Right cardiac atrium (tissue), 5 donors: ENCODE data around the gene CCDC33. TPM values are rescaled to one million over a fixed set of nuclear protein-coding genes. Genes with fewer than 3 reads are reported as not detected.

Experiments used
- ATAC-seq, 2 donors: fragments of 200-7000 bp; cut with Tn5 transposase; one replicate each; pipeline versions ENCODE4 v1.8.0 to v1.9.1; 2020; ENCODE audit warnings: moderate library complexity in 2 of 2, mild to moderate bottlenecking in 1 of 2
- DNase-seq, 3 donors: peaks; one replicate each; pipeline ENCODE4 v3.0.0-alpha.2; 2020
- H3K27ac ChIP-seq: one replicate; pipeline ENCODE4 v1.5.1; 2013; ENCODE audit warnings: mild to moderate bottlenecking, low read length, control low read depth, moderate library complexity
- H3K27me3 ChIP-seq: one replicate; pipeline ENCODE4 v1.6.1; 2013; ENCODE audit not compliant: control insufficient read depth, insufficient read depth
- H3K4me1 ChIP-seq: one replicate; pipeline ENCODE4 v1.6.1; 2013; ENCODE audit warnings: low read length; ENCODE audit not compliant: control insufficient read depth, insufficient read depth
- H3K4me3 ChIP-seq: one replicate; pipeline ENCODE4 v1.5.1; 2013; ENCODE audit warnings: low read length, control low read depth
- H3K9me3 ChIP-seq: one replicate; pipeline ENCODE4 v1.6.1; 2013; ENCODE audit warnings: low read length; ENCODE audit not compliant: control insufficient read depth
- WGBS: extraction: QIAGEN DNeasy Blood & Tissue Kit; methylation state at CpG from one replicate; pipeline ENCODE4 v1.1.7; 2013; 5-methylcytosine and 5-hydroxymethylcytosine counted together
- intact Hi-C, 4 donors: fragments of 100-400 bp; cut with DNase I; formaldehyde crosslinking; loops; one replicate each; pipeline versions ENCODE4 v1.11.0 to v1.14.0; 2022 to 2023
- polyA plus RNA-seq: library from polyadenylated mRNA; stranded (reverse); fragments of 200-250 nt; gene quantifications from one replicate; pipeline ENCODE4 v1.2.3, GENCODE V29; 2013
- total RNA-seq, 4 donors: library from RNA; stranded (reverse); fragmentation: NEBNext Ultra II Directional; extraction: Animal tissue kit (Norgen Biotek cat#: 25700); gene quantifications; one replicate each; pipeline ENCODE4 v1.2.1, GENCODE V29; 2021
- donor health status: healthy with polysubstance abuse.
- donor health status: DM: no; HTN: yes; CAD: no.
- donor health status: DM: no; HTN: no; CAD: no.
- donor health status: DM: no; HTN: yes; CAD: no; lungs with severe emphysema.
- donor health status: DM: yes; HTN: yes; CAD: no.

The CCDC33 gene
- total and polyA plus RNA-seq, 5 donors: 0.07 TPM; not detected in 4

DNA sequence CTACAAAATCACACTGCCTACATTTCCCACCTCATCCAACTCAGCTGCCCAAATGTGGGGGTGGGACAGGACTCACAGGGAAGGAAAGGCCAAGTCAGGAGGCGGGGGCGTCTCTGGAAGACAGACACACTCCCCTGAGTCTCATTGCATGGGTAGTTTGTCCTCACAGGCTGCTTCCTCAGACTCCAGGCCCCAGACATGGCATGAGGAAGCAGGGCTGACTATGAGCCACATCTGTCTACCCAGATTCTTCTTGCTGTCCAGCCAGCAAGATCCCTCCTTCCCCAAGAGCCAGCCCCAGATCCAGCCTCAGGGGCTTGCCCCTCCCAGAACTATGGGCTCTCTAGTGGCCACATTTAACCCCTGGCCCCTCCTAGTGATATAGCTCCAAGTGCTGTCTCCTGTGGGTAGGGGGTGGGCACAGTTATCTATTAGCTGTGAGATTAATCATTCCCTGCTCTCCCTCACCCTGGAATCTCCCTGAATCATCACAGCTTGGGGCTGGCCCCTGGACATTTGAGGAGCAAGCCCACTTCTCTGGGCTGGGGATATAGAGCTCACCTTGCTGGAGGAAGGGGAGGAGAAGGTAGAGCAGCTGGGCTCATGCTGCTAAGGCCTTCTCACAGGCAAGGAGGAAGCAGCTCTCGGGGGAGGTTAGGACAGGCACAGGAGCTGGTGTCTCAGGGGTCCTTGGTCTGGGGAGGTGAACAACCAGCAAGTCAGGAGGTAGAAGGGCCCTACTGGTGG is 2.1 kb upstream of the CCDC33 start:
- Histone ChIP-seq H3K9me3 (no peaks in the 10 kb centered on the region), H3K4me3 (no peak overlapping the region), H3K27ac (no peak overlapping the region), H3K27me3 (no peaks in the 10 kb centered on the region), H3K4me1 (no peaks in the 10 kb centered on the region)
- ATAC-seq: no peak
- DNase-seq: peak in 1 of 3 donors; percentile 12
- intact Hi-C loops: loop anchor here in 1 of 4 donors (10.0 kb wide), 1 partner anchor 79 kb away; no protein-coding TSS in a partner anchor
- WGBS: 88% methylated on average over 3 of the region's 3 CpGs

GRCh38 chr15:74234598-74234875 is 1.6 kb upstream of the CCDC33 start:
- Histone ChIP-seq H3K9me3 (no peaks in the 10 kb centered on the region), H3K4me3 (no peak overlapping the region), H3K27ac (no peak overlapping the region), H3K4me1 (peaks cover 3% of the 10 kb centered on the region), H3K27me3 (no peaks in the 10 kb centered on the region)
- ATAC-seq (no peak), DNase-seq (peak in 1 of 3 donors; percentile 34)
- intact Hi-C loops: loop anchor here in 1 of 4 donors (10.0 kb wide), 1 partner anchor 80 kb away; no protein-coding TSS in a partner anchor
- 84% methylated on average over 9 of the region's 9 CpGs for WGBS

- Histone ChIP-seq H3K27ac (peak overlapping the region; percentile 32), H3K4me3 (no peak overlapping the region), H3K4me1 (peaks cover 19% of the 10 kb centered on the region), H3K27me3 (no peaks in the 10 kb centered on the region), H3K9me3 (no peaks in the 10 kb centered on the region)
- ATAC-seq (peak in 1 of 2 donors; percentile 4), DNase-seq (peak in 2 of 3 donors; percentile 29 to 37)
- intact Hi-C loops: loop anchor here in 1 of 4 donors (10.0 kb wide), 1 partner anchor 84 kb away; no protein-coding TSS in a partner anchor
- WGBS: 70% methylated on average over 6 of the region's 6 CpGs
Observed at GRCh38 chr15:74239051-74239705, 3.1 kb downstream of the CCDC33 start.

DNA sequence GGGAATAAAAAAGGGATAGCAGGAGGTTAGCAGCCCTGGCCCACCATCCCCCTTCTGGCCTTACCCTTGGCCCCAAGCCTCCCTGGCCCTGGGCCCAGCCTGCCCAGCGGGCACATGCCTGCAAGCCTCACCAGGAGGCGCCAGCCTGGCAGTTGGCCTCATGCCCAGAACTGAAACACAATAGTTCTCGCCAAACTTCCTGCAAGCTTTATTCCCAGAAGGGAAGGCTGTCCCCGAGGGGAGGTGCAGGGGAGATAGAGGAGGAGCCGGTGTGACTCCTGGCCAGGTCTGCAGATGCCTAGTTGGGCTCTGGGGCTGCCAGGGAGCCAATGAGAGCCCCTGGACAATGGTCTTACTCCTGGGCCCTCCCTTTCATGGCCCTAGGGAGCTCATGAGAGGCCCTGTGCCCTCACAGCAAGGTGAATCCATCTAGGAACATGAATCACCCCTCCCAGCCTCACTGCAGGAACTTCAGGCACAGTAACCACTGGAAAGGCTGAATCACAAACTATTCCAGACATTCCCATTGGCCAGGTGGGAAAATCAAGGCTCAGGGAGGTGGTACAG is 4.0 kb downstream of the CCDC33 start:
- H3K9me3 ChIP-seq: no peaks in the 10 kb centered on the region
- intact Hi-C loops: loop anchor here in 1 of 4 donors (10.0 kb wide), 1 partner anchor 105 kb away; the partner anchor contains the start of gene ISLR2
- H3K27ac ChIP-seq: peak overlapping the region; percentile 75
- DNase-seq: peak; percentile 85 to 94 (median 93)
- H3K4me3 ChIP-seq: no peak overlapping the region
- peaks cover 19% of the 10 kb centered on the region for H3K4me1 ChIP-seq
- WGBS: 17% methylated on average over 5 of the region's 5 CpGs
- no peaks in the 10 kb centered on the region for H3K27me3 ChIP-seq
- ATAC-seq: peak; percentile 83 to 84

DNA sequence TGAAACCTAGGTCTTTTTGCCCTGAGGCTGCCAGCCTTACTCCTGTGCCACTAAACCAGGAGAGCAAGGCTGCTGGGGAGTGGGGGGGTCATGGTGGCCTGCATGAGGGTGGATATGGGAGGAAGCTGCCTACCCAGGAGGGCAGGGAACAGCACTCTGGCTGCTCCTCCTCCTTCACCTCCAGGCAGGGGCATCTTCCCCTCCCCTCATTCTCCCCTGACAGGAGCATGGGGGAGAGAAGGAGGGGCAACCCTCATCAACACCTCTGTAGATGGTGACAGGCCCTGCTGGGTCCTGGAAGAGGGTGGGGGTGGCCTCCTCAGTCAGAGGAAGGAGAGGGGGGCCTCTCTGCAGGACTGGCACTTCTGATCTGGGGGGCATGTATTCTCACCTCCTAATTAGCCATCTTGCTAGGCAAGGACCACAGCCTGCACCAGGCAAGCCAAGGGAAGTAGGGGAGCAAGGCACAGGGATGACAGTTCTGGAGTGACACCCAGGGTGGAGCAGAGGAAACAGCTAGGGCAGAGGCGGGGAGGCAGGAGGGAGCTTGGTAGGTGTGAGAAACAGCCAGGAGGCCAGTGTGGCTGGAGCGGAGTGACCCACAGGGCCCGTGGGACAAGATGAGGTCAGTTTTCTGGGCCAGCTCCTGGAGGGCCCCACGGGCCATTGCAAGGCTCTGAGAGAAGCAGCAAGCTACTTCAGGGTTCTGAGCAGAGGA is 4.9 kb downstream of the CCDC33 start:
- no peaks in the 10 kb centered on the region for H3K27me3 ChIP-seq
- H3K4me3 ChIP-seq: no peak overlapping the region
- no peaks in the 10 kb centered on the region for H3K9me3 ChIP-seq
- H3K4me1 ChIP-seq: peaks cover 19% of the 10 kb centered on the region
- DNase-seq: peak; percentile 36 to 53 (median 48)
- intact Hi-C loops: loop anchor here in 1 of 4 donors (10.0 kb wide), 1 partner anchor 106 kb away; the partner anchor contains the start of gene ISLR2
- WGBS: 39% methylated on average over 4 of the region's 4 CpGs
- peak overlapping the region; percentile 15 for H3K27ac ChIP-seq
- ATAC-seq: no peak

GRCh38 chr15:74242441-74243185 is 6.5 kb downstream of the CCDC33 start:
- H3K27me3 ChIP-seq: no peaks in the 10 kb centered on the region
- no peak overlapping the region for H3K27ac ChIP-seq
- intact Hi-C loops: loop anchor here in 1 of 4 donors (10.0 kb wide), 1 partner anchor 108 kb away; the partner anchor contains the start of gene ISLR2
- DNase-seq (peak in 2 of 3 donors; percentile 67), ATAC-seq (peak; percentile 30 to 66)
- no peaks in the 10 kb centered on the region for H3K9me3 ChIP-seq
- peaks cover 19% of the 10 kb centered on the region for H3K4me1 ChIP-seq
- WGBS: 47% methylated on average over 11 of the region's 11 CpGs
- H3K4me3 ChIP-seq: no peak overlapping the region

- Histone ChIP-seq H3K27ac (no peak overlapping the region), H3K4me3 (no peak overlapping the region), H3K27me3 (no peaks in the 10 kb centered on the region), H3K4me1 (peaks cover 19% of the 10 kb centered on the region), H3K9me3 (no peaks in the 10 kb centered on the region)
- no peak for ATAC-seq
- DNase-seq: peak in 1 of 3 donors; percentile 7
- intact Hi-C loops: loop anchor here in 1 of 4 donors (10.0 kb wide), 1 partner anchor 109 kb away; the partner anchor contains the start of gene ISLR2
- 82% methylated on average over 7 of the region's 7 CpGs for WGBS
Observed at GRCh38 chr15:74243431-74243830, 7.3 kb downstream of the CCDC33 start.

DNA sequence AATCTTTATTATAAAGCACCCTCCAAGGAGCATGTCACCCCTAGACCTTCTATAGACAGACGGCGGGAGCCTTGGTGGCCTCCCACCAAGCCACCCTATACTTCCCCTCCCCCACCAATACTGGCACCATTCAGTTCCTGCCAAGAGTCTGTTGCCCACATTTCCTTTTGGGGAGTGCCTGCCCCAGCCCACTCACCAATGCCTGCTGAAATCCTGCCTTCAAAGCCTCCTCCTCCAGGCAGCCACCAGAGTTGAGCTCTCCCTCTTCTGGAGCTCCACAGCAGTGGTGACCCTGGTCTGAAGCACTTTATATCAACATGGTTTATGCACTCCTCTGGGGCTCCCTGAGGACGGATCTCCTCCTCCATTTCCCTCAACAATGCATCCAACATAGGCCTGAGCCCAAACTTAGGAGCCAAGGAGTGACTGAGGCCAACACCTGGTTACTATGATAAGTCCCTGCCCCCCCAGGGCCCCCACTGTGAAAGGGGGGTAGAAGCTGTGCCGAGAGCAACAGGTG is 8.8 kb downstream of the CCDC33 start:
- no peaks in the 10 kb centered on the region for H3K9me3 ChIP-seq
- intact Hi-C loops: loop anchor here in 1 of 4 donors (10.0 kb wide), 1 partner anchor 110 kb away; the partner anchor contains the start of gene ISLR2
- H3K4me3 ChIP-seq: no peak overlapping the region
- no peak overlapping the region for H3K27ac ChIP-seq
- DNase-seq (peak in 1 of 3 donors; percentile 24), ATAC-seq (no peak)
- WGBS: 58% methylated on average over 4 of the region's 4 CpGs
- H3K4me1 ChIP-seq: peaks cover 12% of the 10 kb centered on the region
- no peaks in the 10 kb centered on the region for H3K27me3 ChIP-seq

DNA sequence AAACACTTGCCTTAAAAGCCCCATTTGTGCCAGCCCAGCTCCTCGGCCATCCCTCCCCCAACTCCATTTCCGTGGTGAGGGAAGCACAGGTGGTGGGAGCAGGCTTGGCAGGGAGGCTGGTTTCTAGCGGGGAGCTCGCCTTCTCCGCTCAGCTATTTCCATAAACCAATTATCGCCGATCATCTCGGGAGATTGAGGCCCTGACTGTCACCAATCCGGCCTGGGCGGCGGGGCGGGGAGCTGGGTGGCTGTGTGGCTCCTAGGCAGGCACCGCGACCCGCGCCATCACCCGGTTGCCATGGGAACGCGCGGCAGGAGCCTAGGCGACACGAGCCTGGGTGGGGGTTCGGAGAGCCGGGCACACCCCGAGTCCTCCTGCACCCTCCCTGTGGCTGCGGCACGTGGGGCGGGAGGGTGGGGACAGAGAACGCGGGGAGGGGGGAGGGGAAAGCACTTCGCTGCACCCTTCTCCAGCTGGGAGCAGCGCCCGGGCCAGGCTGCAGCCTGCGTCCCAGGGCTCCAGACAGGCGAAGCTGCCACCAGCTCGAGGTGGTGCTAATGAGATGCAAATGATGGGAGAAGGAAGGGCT is 9.3 kb downstream of the CCDC33 start:
- Histone ChIP-seq H3K27me3 (no peaks in the 10 kb centered on the region), H3K27ac (no peak overlapping the region), H3K4me1 (peaks cover 10% of the 10 kb centered on the region), H3K4me3 (no peak overlapping the region), H3K9me3 (no peaks in the 10 kb centered on the region)
- WGBS: 5% methylated on average over 36 of the region's 36 CpGs
- intact Hi-C loops: loop anchor here in 1 of 4 donors (10.0 kb wide), 1 partner anchor 111 kb away; the partner anchor contains the start of gene ISLR2
- ATAC-seq: peak in 1 of 2 donors; percentile 15
- DNase-seq: peak in 2 of 3 donors; percentile 65 to 76
